HG03025 (cell line): ENCODE measurements around the gene RAB34.

Experiments used
- ATAC-seq: cut with Tn5 transposase; IDR thresholded peaks from one replicate; pipeline ENCODE4 v1.9.1; 2021; ENCODE audit warnings: mild to moderate bottlenecking, moderate library complexity; ENCODE audit not compliant: unreplicated experiment, low FRiP score

The RAB34 gene

DNA sequence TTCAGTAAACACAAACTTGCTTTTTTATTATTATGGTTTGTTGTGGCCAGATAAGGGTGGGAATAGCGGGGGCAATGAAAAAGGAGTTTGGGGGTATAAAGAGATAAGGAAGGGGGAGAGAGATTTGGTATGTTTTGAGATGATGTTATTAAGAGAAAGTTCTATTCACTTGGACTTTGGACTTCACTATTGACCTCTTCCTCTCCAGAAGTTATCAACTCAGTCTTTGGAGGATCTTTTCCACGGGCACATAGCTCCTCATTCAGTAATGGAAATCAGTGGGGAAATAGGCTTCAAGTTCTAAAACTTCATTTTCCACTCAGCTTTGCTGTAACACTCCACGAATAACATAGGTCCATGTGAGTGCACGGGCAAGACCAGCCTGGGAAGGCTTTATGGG lies 29.2 kb downstream of the RAB34 start:
- ATAC-seq: no peak

DNA sequence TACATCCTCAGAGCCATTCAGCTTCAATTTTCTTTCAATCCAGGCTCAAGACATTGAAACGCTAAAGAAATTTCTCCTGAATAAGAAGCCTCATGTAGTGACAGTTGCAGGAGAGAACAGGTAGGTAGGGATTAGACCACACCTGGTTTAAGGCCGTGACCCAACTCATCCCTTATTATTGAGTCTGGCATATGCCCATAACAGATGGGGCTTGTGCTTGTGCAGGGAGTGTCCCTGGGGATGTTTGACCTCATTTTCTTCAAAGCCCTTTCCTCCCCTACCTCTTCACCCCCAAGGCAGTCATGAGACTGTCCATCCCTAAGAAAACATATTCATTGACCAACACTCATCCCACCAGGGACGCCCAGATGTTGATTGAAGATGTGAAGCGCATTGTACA lies 31.4 kb downstream of the RAB34 start:
- no peak for ATAC-seq

DNA sequence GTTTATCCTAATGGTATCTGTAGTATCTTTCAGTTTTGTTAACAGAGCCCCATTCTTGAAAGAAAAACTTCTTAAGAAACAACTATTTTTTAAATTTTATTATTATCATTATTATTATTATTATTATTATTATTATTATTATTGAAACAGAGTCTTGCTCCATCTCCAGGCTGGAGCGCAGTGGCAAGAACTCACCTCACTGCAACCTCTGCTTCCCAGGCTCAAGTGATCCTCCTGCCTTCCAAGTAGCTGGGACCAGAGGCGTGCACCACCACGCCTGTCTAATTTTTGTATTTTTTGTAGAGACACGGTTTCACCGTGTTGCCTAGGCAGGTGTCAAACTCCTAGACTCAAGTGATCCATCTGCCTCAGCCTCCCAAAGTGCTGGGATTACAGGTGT lies 32.3 kb downstream of the RAB34 start:
- ATAC-seq: no peak

DNA sequence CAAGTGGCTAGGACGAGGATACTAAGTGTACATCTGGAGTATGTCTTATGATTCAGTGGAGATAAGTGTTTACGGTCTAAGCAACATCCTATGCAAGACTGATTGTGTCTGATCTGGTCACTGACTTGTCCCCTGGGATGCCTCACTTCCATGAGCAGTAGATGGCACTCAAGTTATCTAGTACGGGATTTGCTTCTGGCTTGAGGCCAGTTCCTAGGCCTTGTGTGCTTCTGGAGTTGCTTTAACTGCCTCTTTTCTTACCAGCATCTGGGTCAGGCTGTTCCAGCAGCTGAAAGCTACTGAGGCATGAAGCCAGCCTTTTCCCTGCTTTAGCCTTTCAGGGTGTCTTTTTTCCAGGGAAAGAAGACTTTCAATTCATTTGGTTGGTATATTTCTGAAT lies 32.7 kb downstream of the RAB34 start:
- no peak for ATAC-seq

DNA sequence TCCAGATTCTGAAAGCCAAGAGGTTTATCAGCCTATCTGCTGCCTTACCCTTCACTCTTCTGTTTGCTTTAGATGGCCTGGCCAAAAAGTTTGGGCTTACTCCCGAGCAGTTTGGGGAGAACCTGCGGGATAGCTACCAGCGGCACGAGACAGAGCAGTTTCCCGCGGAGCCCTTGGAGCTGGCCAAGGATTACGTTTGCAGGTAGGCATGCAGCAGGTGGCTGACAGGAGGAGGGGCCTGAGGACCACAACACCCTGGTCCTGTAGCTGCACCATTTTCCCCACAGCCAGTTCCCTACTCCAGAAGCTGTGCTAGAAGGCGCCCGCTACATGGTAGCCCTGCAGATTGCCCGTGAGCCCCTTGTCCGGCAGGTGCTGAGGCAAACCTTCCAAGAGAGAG lies 35.0 kb downstream of the RAB34 start:
- ATAC-seq: no peak

DNA sequence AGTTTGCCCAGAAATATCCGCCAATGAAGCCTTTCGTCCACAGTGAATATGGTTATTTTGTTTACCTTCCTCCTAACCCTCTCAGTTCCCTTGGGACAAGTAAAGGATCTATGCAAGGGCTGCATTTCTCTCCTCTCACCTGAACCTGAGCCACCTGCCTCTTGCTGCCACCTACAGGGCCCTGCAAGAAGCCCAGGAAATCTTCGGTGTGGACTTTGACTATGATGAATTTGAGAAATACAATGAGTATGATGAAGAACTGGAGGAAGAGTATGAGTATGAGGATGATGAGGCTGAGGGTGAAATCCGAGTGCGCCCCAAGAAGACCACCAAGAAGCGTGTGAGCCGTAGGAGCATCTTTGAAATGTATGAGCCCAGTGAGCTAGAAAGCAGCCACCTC lies 41.7 kb downstream of the RAB34 start:
- no peak for ATAC-seq

DNA sequence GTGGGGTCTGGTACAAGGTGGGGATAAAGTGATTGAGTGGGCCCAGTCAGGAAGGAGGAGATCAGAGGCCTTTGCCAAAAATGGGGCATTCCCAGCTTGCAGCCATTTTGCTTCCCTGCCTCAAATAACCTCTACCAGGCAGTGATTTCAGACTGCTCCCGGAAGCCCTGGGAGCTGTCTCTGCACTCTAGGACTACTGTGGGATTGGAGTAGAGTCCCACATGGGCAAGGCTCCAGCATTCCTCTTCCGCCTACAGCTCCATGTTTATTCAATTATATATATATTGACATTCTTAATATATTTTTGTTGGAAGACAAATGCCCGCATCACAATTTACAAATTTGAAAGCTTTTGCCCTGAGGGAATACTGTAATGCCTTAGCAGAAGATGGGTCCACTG lies 42.2 kb downstream of the RAB34 start:
- no peak for ATAC-seq

DNA sequence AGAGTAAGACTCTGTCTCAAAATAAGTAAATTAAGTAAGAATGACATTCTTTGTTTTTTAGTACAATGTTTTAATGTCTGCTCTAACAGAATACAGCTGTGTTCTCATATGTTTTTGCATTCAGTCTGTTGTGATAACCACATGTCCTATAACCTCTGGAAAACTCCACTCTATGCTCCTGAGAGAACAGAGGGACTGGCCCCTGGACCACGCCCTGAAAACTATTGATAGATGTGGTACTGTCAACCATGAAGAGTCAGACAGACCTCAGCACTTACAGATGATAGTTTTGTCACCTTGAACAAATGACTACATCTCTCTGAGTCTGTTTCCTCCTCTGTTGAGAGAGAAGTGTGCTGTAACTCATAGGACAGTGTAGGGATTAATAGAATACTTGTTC lies 47.8 kb downstream of the RAB34 start:
- ATAC-seq: no peak

DNA sequence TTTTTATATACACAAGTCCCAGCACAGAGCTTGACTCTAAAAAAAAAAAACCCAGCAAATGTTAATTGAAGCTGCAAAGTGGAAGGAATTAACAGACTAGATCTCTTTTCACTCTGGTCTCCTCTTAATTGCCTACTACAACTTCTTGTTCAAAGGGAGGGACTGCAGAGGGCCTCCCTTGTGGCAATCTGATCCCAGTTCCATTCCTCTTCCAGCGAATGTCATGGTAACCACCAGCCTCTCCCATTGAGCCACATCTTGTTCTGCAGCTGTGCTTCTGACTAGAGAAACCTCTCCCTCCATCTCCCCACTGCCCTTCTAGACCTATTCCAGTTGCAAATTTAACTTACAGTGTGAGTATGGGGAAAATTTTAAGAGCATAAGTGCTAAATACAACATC lies 49.8 kb downstream of the RAB34 start:
- ATAC-seq: no peak

DNA sequence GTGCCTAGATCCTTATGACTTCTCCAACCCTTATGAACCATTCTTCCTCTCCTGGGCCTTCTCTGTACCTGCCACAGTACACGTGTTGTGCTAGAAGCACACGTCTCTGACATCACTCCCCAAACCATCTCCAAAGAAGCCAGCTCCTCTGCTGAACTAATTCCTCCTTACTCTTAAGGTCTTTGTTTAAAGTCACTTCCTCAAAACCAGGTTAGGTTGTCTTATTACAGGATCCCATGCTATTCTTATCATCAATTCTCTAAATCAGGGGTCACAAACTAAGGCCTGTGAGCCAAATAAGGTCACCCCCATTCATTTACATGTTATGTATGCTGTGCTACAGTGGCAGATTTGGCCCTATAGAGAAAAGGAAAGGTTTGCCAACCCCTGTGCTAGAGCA lies 51.7 kb downstream of the RAB34 start:
- no peak for ATAC-seq
